ENCODE data around the gene LPO. TPM values are rescaled to one million over a fixed set of nuclear protein-coding genes. Genes with fewer than 3 reads are reported as not detected.

The LPO gene
- total and polyA plus RNA-seq, 9 of the 15 experiments (the other 6 are each of a cell fraction or from before 2014, with no cell fraction given), result 0.07 to 0.11 TPM; not detected in 7

- peak; percentile 60; the same call in 1 of the 2 replicates for TF ChIP-seq REST (IDR thresholded peaks at IDR 0.05; ENCODE audit: borderline replicate concordance)
- TF ChIP-seq REST (CRISPR knock-in tag; IDR thresholded peaks at IDR 0.05; ENCODE audit: low read depth), result no peak
- TF ChIP-seq ZNF778 (CRISPR knock-in tag; IDR thresholded peaks at IDR 0.05), result no peak
- no peak for TF ChIP-seq HOMEZ (CRISPR knock-in tag; IDR thresholded peaks at IDR 0.05)
- TF ChIP-seq, protein P1, sequence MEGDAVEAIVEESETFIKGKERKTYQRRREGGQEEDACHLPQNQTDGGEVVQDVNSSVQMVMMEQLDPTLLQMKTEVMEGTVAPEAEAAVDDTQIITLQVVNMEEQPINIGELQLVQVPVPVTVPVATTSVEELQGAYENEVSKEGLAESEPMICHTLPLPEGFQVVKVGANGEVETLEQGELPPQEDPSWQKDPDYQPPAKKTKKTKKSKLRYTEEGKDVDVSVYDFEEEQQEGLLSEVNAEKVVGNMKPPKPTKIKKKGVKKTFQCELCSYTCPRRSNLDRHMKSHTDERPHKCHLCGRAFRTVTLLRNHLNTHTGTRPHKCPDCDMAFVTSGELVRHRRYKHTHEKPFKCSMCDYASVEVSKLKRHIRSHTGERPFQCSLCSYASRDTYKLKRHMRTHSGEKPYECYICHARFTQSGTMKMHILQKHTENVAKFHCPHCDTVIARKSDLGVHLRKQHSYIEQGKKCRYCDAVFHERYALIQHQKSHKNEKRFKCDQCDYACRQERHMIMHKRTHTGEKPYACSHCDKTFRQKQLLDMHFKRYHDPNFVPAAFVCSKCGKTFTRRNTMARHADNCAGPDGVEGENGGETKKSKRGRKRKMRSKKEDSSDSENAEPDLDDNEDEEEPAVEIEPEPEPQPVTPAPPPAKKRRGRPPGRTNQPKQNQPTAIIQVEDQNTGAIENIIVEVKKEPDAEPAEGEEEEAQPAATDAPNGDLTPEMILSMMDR (IDR thresholded peaks at IDR 0.05 in 2 of 3, conservative IDR thresholded peaks at IDR 0.05 in 1 of 3; ENCODE audit: insufficient read depth in 2 of 3, low read depth in 1 of 3, low read length in 3 of 3), result peak; percentile 85 to 97 (median 92)
- TF ChIP-seq TOE1 (IDR thresholded peaks at IDR 0.05; ENCODE audit: borderline replicate concordance), result no peak
- 0 out of 2 replicates have a peak, but pooled peaks have one; percentile 23 for TF ChIP-seq TOE1 (CRISPR knock-in tag; IDR thresholded peaks at IDR 0.05; ENCODE audit: borderline replicate concordance, low read depth)
- no peak for TF ChIP-seq CBX1 (IDR thresholded peaks at IDR 0.05; ENCODE audit: low read depth)
- TF ChIP-seq HDGF (IDR thresholded peaks at IDR 0.05), result no peak
- 0 out of 2 replicates have a peak, but pooled peaks have one; percentile 19 for TF ChIP-seq DEAF1 (CRISPR knock-in tag; IDR thresholded peaks at IDR 0.05)
- TF ChIP-seq, protein P2, sequence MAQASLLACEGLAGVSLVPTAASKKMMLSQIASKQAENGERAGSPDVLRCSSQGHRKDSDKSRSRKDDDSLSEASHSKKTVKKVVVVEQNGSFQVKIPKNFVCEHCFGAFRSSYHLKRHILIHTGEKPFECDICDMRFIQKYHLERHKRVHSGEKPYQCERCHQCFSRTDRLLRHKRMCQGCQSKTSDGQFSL (CRISPR knock-in tag; IDR thresholded peaks at IDR 0.05), result 0 out of 2 replicates have a peak, but pooled peaks have one; percentile 26
- TF ChIP-seq, protein P2 (tag; IDR thresholded peaks at IDR 0.05), result no peak
Measured at GRCh38 chr17:58303971-58304749, 65.8 kb downstream of the LPO start (continued).

All from K562 (cell line).